ENCODE measurements around the gene PLG.

- TF ChIP-seq CTCF (IDR thresholded peaks at IDR 0.05; ENCODE audit: insufficient read depth, low read length, poor library complexity, severe bottlenecking), result no peak
- no peak for TF ChIP-seq EZH2phosphoT487 (conservative IDR thresholded peaks at IDR 0.05; ENCODE audit: low read length)
These were observed 72.4 kb downstream of the PLG start for GRCh38 chr6:160774399-160774798.
